Left lung (tissue), 10 donors: ENCODE results near the gene SULT1A2. TPM values are rescaled to one million over a fixed set of nuclear protein-coding genes. Genes with fewer than 3 reads are reported as not detected.

Source experiments
- ATAC-seq: fragments of 200-7000 bp; cut with Tn5 transposase; one replicate; pipeline ENCODE4 v1.9.1; 2020; ENCODE audit warnings: moderate library complexity
- DNase-seq, 4 donors: peaks; one replicate each; pipeline ENCODE4 v3.0.0-alpha.2; 2013 to 2020
- H3K27ac ChIP-seq, 2 donors: fragments of 200-600 bp; sonication (generic) in 1 of 2; one replicate each; pipeline versions ENCODE4 v1.5.0 to v1.8.0; 2020 to 2021
- H3K27me3 ChIP-seq, 2 donors: fragments of 200-600 bp; sonication (generic) in 1 of 2; one replicate each; pipeline versions ENCODE4 v1.5.0 to v1.8.0; 2020 to 2021
- H3K36me3 ChIP-seq, 2 donors: fragments of 200-600 bp; sonication (generic) in 1 of 2; one replicate each; pipeline versions ENCODE4 v1.5.0 to v1.8.0; 2020 to 2021
- H3K4me1 ChIP-seq, 2 donors: fragments of 200-600 bp; one replicate each; pipeline ENCODE4 v1.8.0; 2021
- H3K4me3 ChIP-seq, 2 donors: fragments of 200-600 bp; sonication (generic) in 1 of 2; one replicate each; pipeline versions ENCODE4 v1.5.0 to v1.8.0; 2020 to 2021; ENCODE audit warnings: mild to moderate bottlenecking in 1 of 2
- H3K9me3 ChIP-seq, 2 donors: fragments of 200-600 bp; sonication (generic) in 1 of 2; one replicate each; pipeline versions ENCODE4 v1.5.0 to v1.8.0; 2020 to 2021
- intact Hi-C, 2 donors: fragments of 100-400 bp; cut with DNase I; formaldehyde crosslinking; loops; one replicate each; pipeline versions ENCODE4 v1.11.2 to v1.14.2; 2022
- polyA plus RNA-seq, 6 donors: library from polyadenylated mRNA; unstranded; fragments of 120-200 nt; gene quantifications; one replicate each; pipeline ENCODE4 v1.2.1, GENCODE V29; 2013; ENCODE audit not compliant: insufficient read length in 6 of 6
- total RNA-seq, 2 donors: library from RNA; stranded (reverse); fragmentation: NEBNext Ultra II Directional; extraction: Animal tissue kit (Norgen Biotek cat#: 25700); gene quantifications; one replicate each; pipeline ENCODE4 v1.2.1, GENCODE V29; 2021
- TF ChIP-seq, protein P1 (sequence below), 2 donors: fragments of 200-600 bp; sonication (generic) in 1 of 2; IDR thresholded peaks; one replicate each; pipeline versions ENCODE4 v1.5.0 to v1.8.0; 2021; ENCODE audit warnings: antibody characterized with exemption in 2 of 2
- donor health status: DM: no; HTN: yes; CAD: no.
- donor health status: DM: no; HTN: no; CAD: no.

SULT1A2 gene
- total and polyA plus RNA-seq, 8 donors = 2.9 to 16.6 (median 3.8) TPM

DNA sequence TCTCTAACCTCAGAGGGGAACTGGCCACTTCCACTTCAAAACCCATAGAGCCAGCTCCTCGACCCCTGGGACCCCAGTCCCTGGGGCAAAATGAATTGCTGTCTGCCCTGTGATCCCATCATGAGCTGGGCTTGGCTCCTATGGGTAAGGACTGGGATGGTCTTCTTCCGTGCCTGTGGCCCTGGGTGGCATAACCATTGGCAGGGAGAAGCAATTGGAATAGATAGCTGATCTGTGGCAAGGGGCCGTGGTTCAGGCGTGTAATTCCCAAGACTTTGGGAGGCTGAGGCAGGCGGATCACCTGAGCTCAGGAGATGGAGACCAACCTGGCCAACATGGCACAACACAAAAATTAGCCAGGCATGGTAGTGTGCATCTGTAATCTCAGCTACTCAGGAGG lies 4.3 kb downstream of the SULT1A2 start:
- Histone ChIP-seq H3K36me3 (peaks cover 0 to 56% of the 10 kb centered on the region in 2 donors), H3K9me3 (no peaks in the 10 kb centered on the region), H3K27ac (no peak overlapping the region), H3K27me3 (no peaks in the 10 kb centered on the region), H3K4me3 (no peak overlapping the region), H3K4me1 (peaks cover 0 to 15% of the 10 kb centered on the region in 2 donors)
- TF ChIP-seq, protein P1, sequence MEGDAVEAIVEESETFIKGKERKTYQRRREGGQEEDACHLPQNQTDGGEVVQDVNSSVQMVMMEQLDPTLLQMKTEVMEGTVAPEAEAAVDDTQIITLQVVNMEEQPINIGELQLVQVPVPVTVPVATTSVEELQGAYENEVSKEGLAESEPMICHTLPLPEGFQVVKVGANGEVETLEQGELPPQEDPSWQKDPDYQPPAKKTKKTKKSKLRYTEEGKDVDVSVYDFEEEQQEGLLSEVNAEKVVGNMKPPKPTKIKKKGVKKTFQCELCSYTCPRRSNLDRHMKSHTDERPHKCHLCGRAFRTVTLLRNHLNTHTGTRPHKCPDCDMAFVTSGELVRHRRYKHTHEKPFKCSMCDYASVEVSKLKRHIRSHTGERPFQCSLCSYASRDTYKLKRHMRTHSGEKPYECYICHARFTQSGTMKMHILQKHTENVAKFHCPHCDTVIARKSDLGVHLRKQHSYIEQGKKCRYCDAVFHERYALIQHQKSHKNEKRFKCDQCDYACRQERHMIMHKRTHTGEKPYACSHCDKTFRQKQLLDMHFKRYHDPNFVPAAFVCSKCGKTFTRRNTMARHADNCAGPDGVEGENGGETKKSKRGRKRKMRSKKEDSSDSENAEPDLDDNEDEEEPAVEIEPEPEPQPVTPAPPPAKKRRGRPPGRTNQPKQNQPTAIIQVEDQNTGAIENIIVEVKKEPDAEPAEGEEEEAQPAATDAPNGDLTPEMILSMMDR (IDR thresholded peaks at IDR 0.05) = no peak
- DNase-seq = no peak
- ATAC-seq = no peak
- intact Hi-C loops = no loop called here

DNA sequence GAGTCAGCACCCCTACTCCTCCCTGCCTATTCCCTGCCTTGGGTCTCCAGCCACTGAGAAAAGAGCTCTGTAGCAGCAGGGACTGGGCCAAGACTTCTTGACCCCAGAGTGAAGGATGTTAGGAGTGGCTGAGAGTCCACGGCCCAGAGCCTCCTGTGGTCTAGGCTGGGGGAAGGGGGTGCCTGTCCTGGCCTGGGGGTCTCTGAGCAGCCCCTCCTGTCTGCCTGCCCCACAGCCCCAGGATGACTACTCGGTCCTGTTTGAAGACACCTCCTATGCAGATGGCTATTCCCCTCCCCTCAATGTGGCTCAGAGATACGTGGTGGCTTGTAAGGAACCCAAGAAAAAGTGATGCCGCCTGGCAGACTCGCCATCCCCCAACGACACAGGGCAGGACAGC lies 5.5 kb downstream of the SULT1A2 start:
- ATAC-seq (no peak), DNase-seq (no peak)
- Histone ChIP-seq H3K27ac (no peak overlapping the region), H3K27me3 (no peaks in the 10 kb centered on the region), H3K36me3 (peaks cover 0 to 68% of the 10 kb centered on the region in 2 donors), H3K4me3 (no peak overlapping the region), H3K9me3 (no peaks in the 10 kb centered on the region), H3K4me1 (peaks cover 0 to 3% of the 10 kb centered on the region in 2 donors)
- intact Hi-C loops = no loop called here
- TF ChIP-seq, protein P1 (IDR thresholded peaks at IDR 0.05) = no peak

- Histone ChIP-seq H3K36me3 (peaks cover 0 to 75% of the 10 kb centered on the region in 2 donors), H3K27ac (no peak overlapping the region), H3K27me3 (no peaks in the 10 kb centered on the region), H3K9me3 (no peaks in the 10 kb centered on the region), H3K4me3 (no peak overlapping the region), H3K4me1 (no peaks in the 10 kb centered on the region)
- intact Hi-C loops = no loop called here
- ATAC-seq (no peak), DNase-seq (no peak)
- TF ChIP-seq, protein P1 (IDR thresholded peaks at IDR 0.05) = no peak
Observed at GRCh38 chr16:28590384-28591340, 6.2 kb downstream of the SULT1A2 start.

GRCh38 chr16:28589930-28590329 lies 6.9 kb downstream of the SULT1A2 start:
- Histone ChIP-seq H3K27ac (no peak overlapping the region), H3K4me3 (no peak overlapping the region), H3K36me3 (peaks cover 0 to 82% of the 10 kb centered on the region in 2 donors), H3K27me3 (no peaks in the 10 kb centered on the region), H3K4me1 (no peaks in the 10 kb centered on the region), H3K9me3 (no peaks in the 10 kb centered on the region)
- TF ChIP-seq, protein P1 (IDR thresholded peaks at IDR 0.05) = no peak
- ATAC-seq (no peak), DNase-seq (no peak)
- intact Hi-C loops = no loop called here

DNA sequence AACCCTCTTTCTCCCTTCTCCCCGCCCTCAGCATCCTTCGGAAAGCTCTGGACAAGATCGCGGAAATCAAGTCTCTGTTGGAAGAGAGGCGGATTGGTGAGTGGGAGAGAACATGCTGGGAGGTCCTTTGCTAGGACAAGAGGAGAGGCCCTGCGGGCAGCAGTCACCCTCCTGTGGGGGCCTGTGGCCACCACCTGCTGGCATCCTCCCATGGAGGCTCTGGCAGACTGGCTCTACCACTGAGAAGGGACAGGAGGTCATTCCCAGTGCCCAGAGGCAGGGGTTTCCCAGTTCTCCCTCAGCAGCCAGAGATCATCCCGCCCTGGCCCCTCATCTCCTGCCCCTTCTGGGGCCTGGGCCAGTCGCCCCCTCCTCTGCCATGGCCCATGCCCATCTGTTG lies 7.8 kb downstream of the SULT1A2 start:
- intact Hi-C loops = no loop called here
- Histone ChIP-seq H3K4me1 (no peaks in the 10 kb centered on the region), H3K9me3 (no peaks in the 10 kb centered on the region), H3K4me3 (no peak overlapping the region), H3K36me3 (peaks cover 0 to 90% of the 10 kb centered on the region in 2 donors), H3K27me3 (no peaks in the 10 kb centered on the region), H3K27ac (no peak overlapping the region)
- DNase-seq = no peak
- TF ChIP-seq, protein P1 (IDR thresholded peaks at IDR 0.05) = no peak
- no peak for ATAC-seq
